Activated naive CD8-positive, alpha-beta T cell treated with anti-CD3 and anti-CD28 coated beads, Interleukin-2, amount 10 ng/mL, durations not matched to agents 7 days and 5 days (primary cell): ENCODE measurements around the gene BCL2L2. TPM values are rescaled to one million over a fixed set of nuclear protein-coding genes. Genes with fewer than 3 reads are reported as not detected.
A peak's percentile ranks its signal among the peaks of the same experiment; 100 is the strongest.
"Not testable (repeated sequence)": the region's sequence is repeated elsewhere in the genome, so short reads cannot be mapped to it uniquely, and the experiment has no call there.

Source experiments
- ATAC-seq: fragments of 150-1000 bp; cut with Tn5 transposase; one replicate; pipeline ENCODE4 v1.10.0; 2021; ENCODE audit warnings: low read depth, moderate library complexity
- POLR2A ChIA-PET: fragments of 350-600 bp; sonication (Branson Sonifier 250); formaldehyde crosslinking; loops from one replicate; lab custom pipeline; 2021; ENCODE audit warnings: antibody characterized with exemption; lab: Charles Lee
- DNase-seq: peaks from one replicate; pipeline ENCODE4 v3.0.0; 2021
- H3K27ac Mint-ChIP-seq: one replicate; pipeline ENCODE4 v1.8.0; 2022; ENCODE audit warnings: mild to moderate bottlenecking, mixed read lengths
- H3K27me3 Mint-ChIP-seq: one replicate; pipeline ENCODE4 v1.8.0; 2022; ENCODE audit warnings: mild to moderate bottlenecking, moderate library complexity, mixed read lengths
- H3K36me3 Mint-ChIP-seq: one replicate; pipeline ENCODE4 v1.8.0; 2021; ENCODE audit warnings: mild to moderate bottlenecking, mixed read lengths
- H3K4me1 Mint-ChIP-seq: one replicate; pipeline ENCODE4 v1.8.0; 2021; ENCODE audit warnings: mixed read lengths
- H3K4me3 Mint-ChIP-seq: one replicate; pipeline ENCODE4 v1.8.0; 2022; ENCODE audit warnings: mild to moderate bottlenecking, moderate library complexity, mixed read lengths
- H3K9me3 Mint-ChIP-seq: one replicate; pipeline ENCODE4 v1.8.0; 2021; ENCODE audit warnings: mixed read lengths
- total RNA-seq, 2 experiments: library from RNA; stranded (reverse); gene quantifications; one replicate each; pipeline ENCODE4 v1.2.3, GENCODE V29; 2021

BCL2L2 gene
- total RNA-seq, 2 experiments from 2014 or later = 3.7 to 5.7 TPM

- no peaks in the 10 kb centered on the region for H3K27me3 Mint-ChIP-seq
- peaks cover 22% of the 10 kb centered on the region for H3K36me3 Mint-ChIP-seq
- ATAC-seq (no peak), DNase-seq (no peak)
- no peaks in the 10 kb centered on the region for H3K9me3 Mint-ChIP-seq
- POLR2A ChIA-PET = interaction anchor here (1.0 to 6.4 kb wide), 8 partner anchors 20 to 316 kb away, joined by 3 to 182 read pairs (median 18); partner anchors contain the start of genes ACIN1, C14orf119, CEBPE and HOMEZ
- peak overlapping the region; percentile 90 for H3K27ac Mint-ChIP-seq
- peaks cover 27% of the 10 kb centered on the region for H3K4me1 Mint-ChIP-seq
- peak overlapping the region; percentile 94 for H3K4me3 Mint-ChIP-seq
These were observed 16.2 kb downstream of the BCL2L2 start for GRCh38 chr14:23322568-23323517.

- Mint-ChIP-seq H3K27ac (no peak overlapping the region), H3K9me3 (no peaks in the 10 kb centered on the region), H3K4me3 (no peak overlapping the region), H3K36me3 (peaks cover 22% of the 10 kb centered on the region), H3K4me1 (peaks cover 29% of the 10 kb centered on the region), H3K27me3 (no peaks in the 10 kb centered on the region)
- ATAC-seq (no peak), DNase-seq (no peak)
- POLR2A ChIA-PET = interaction anchor here (1.1 to 6.4 kb wide), 2 partner anchors 22 to 56 kb away, joined by 3 to 182 read pairs; partner anchors contain the start of gene PPP1R3E
These were observed 17.3 kb downstream of the BCL2L2 start for GRCh38 chr14:23323838-23324454.

GRCh38 chr14:23324455-23324846 lies 17.8 kb downstream of the BCL2L2 start:
- Mint-ChIP-seq H3K4me1 (peaks cover 29% of the 10 kb centered on the region), H3K9me3 (no peaks in the 10 kb centered on the region), H3K36me3 (peaks cover 22% of the 10 kb centered on the region), H3K27ac (no peak overlapping the region), H3K4me3 (no peak overlapping the region), H3K27me3 (no peaks in the 10 kb centered on the region)
- POLR2A ChIA-PET = interaction anchor here (1.1 kb wide), 1 partner anchor 56 kb away, joined by 3 read pairs; no protein-coding TSS in a partner anchor
- ATAC-seq (no peak), DNase-seq (no peak)

DNA sequence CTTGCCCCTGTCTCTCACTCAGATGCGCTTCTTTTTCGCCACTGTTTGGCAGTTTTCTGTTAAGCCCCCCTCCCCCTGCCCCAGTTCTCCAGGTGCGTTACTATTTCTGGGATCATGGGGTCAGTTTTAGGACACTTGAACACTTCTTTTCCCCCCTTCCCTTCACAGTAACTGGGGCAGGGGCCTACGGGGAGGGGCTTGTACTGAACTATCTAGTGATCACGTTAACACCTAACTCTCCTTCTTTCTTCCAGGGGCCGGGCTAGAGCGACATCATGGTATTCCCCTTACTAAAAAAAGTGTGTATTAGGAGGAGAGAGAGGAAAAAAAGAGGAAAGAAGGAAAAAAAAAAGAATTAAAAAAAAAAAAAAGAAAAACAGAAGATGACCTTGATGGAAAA lies 18.4 kb downstream of the BCL2L2 start:
- H3K9me3 Mint-ChIP-seq = no peaks in the 10 kb centered on the region
- peaks cover 19% of the 10 kb centered on the region for H3K36me3 Mint-ChIP-seq
- no peak overlapping the region for H3K4me3 Mint-ChIP-seq
- H3K27me3 Mint-ChIP-seq = no peaks in the 10 kb centered on the region
- no peak overlapping the region for H3K27ac Mint-ChIP-seq
- POLR2A ChIA-PET = interaction anchor here (1.1 kb wide), 1 partner anchor 55 kb away, joined by 3 read pairs; no protein-coding TSS in a partner anchor
- peaks cover 24% of the 10 kb centered on the region for H3K4me1 Mint-ChIP-seq
- DNase-seq (no peak), ATAC-seq (no peak)

DNA sequence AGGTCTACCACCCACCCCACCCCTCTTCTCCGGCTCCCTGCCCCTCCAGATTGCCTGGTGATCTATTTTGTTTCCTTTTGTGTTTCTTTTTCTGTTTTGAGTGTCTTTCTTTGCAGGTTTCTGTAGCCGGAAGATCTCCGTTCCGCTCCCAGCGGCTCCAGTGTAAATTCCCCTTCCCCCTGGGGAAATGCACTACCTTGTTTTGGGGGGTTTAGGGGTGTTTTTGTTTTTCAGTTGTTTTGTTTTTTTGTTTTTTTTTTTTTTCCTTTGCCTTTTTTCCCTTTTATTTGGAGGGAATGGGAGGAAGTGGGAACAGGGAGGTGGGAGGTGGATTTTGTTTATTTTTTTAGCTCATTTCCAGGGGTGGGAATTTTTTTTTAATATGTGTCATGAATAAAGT lies 19.1 kb downstream of the BCL2L2 start:
- not testable (repeated sequence) for DNase-seq, ATAC-seq, H3K9me3 Mint-ChIP-seq, H3K27me3 Mint-ChIP-seq, H3K27ac Mint-ChIP-seq, H3K4me3 Mint-ChIP-seq
- Mint-ChIP-seq H3K4me1 (peaks cover 16% of the 10 kb centered on the region), H3K36me3 (peaks cover 19% of the 10 kb centered on the region)
- POLR2A ChIA-PET = interaction anchor here (2.2 kb wide), 1 partner anchor 54 kb away, joined by 11 read pairs; no protein-coding TSS in a partner anchor

DNA sequence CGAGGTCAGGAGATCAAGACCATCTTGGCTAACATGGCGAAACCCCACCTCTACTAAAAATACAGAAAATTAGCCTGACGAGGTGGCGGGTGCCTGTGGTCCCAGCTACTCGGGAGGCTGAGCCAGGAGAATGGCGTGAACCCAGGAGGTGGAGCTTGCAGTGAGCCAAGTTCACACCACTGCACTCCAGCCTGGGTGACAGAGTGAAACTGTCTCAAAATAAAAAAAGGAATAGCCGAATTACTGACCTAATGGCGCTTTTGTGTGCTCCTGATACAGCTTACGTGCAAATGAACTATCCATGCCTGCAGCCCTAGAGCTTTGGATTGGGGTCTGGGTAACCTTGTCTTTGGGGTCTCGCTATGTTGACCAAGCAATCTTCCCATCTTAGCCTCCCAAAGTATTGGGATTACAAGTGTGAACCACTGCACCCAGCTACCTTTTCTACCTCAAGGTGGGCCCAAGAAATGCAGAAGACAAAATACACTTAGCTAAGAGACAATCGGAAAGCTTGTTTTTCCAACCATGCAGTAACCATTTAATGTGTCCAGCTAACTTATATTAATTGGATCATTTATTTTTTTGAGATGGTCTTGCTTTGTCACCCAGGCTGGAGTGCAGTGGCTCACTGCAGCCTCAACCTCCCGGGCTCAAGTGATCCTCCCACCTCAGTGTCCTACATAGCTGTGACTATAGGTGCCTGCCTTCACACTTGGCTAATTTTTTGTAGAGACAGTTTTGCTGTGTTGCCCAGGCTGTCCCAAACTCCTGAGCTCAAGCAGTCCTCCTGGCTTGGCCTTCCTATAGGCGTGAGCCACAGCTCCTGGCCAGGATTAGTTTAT lies 20.1 kb downstream of the BCL2L2 start:
- no peak overlapping the region for H3K4me3 Mint-ChIP-seq
- POLR2A ChIA-PET = interaction anchor here (0.9 to 2.2 kb wide), 3 partner anchors 24 to 67 kb away, joined by 3 to 11 read pairs (median 3); partner anchors contain the start of gene PPP1R3E
- H3K27ac Mint-ChIP-seq = no peak overlapping the region
- ATAC-seq = no peak
- DNase-seq = no peak
- peaks cover 16% of the 10 kb centered on the region for H3K4me1 Mint-ChIP-seq
- H3K36me3 Mint-ChIP-seq = peaks cover 19% of the 10 kb centered on the region
- H3K9me3 Mint-ChIP-seq = no peaks in the 10 kb centered on the region
- no peaks in the 10 kb centered on the region for H3K27me3 Mint-ChIP-seq

DNA sequence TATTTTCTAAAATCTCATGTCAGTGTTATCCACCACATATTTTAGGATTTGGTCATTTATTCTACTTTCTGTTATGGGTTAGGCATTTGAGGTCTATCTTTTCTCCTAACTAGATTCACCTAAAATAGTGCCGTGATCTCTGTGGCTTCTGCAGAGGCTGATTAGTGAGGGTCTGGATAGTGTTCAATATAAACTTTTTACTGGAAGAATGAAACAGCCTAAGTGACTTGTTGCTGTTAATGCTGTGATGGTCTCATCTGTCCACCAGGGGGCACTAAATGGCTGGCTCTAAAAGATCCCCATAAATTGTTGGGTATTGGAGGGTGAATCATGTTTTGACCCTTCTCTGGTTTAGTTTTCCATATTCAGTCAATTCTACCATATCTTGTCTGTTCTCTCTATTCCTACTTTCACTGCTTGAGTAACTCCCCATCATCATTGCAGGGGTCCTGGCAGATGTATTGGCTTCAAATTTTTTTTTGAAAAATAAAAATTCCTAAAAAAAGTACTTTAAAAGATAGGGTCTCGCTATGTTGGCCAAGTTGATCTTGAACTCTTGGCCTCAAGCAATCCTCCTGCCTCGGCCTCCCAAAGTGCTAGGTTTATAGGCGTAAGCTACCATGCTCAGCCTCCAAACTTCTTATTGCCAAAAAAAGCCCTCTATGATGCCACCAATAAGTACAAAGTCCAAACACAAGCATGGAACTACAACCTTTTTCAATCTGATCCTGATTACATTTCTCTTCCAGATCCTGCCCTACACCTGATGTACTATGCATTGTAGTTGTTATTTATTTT lies 21.5 kb downstream of the BCL2L2 start:
- H3K27me3 Mint-ChIP-seq = no peaks in the 10 kb centered on the region
- no peaks in the 10 kb centered on the region for H3K9me3 Mint-ChIP-seq
- peak; percentile 66 for ATAC-seq
- no peak overlapping the region for H3K4me3 Mint-ChIP-seq
- POLR2A ChIA-PET = no interaction called here
- H3K4me1 Mint-ChIP-seq = peaks cover 7% of the 10 kb centered on the region
- peaks cover 13% of the 10 kb centered on the region for H3K36me3 Mint-ChIP-seq
- no peak for DNase-seq
- no peak overlapping the region for H3K27ac Mint-ChIP-seq

GRCh38 chr14:23335623-23336022 lies 29.0 kb downstream of the BCL2L2 start:
- Mint-ChIP-seq H3K27me3 (peaks cover 14% of the 10 kb centered on the region), H3K27ac (no peak overlapping the region), H3K36me3 (no peaks in the 10 kb centered on the region), H3K9me3 (peaks cover 3% of the 10 kb centered on the region), H3K4me1 (no peaks in the 10 kb centered on the region), H3K4me3 (no peak overlapping the region)
- ATAC-seq (no peak), DNase-seq (no peak)
- POLR2A ChIA-PET = no interaction called here

- H3K27me3 Mint-ChIP-seq = peaks cover 30% of the 10 kb centered on the region
- ATAC-seq (no peak), DNase-seq (no peak)
- no peaks in the 10 kb centered on the region for H3K4me1 Mint-ChIP-seq
- peaks cover 3% of the 10 kb centered on the region for H3K9me3 Mint-ChIP-seq
- H3K36me3 Mint-ChIP-seq = no peaks in the 10 kb centered on the region
- no peak overlapping the region for H3K27ac Mint-ChIP-seq
- no peak overlapping the region for H3K4me3 Mint-ChIP-seq
- POLR2A ChIA-PET = no interaction called here
These were observed 33.1 kb downstream of the BCL2L2 start for GRCh38 chr14:23339506-23340268.

GRCh38 chr14:23344481-23344880 lies 37.8 kb downstream of the BCL2L2 start:
- POLR2A ChIA-PET = no interaction called here
- peaks cover 25% of the 10 kb centered on the region for H3K27me3 Mint-ChIP-seq
- H3K4me1 Mint-ChIP-seq = no peaks in the 10 kb centered on the region
- no peak overlapping the region for H3K4me3 Mint-ChIP-seq
- ATAC-seq (no peak), DNase-seq (no peak)
- H3K27ac Mint-ChIP-seq = no peak overlapping the region
- H3K9me3 Mint-ChIP-seq = no peaks in the 10 kb centered on the region
- no peaks in the 10 kb centered on the region for H3K36me3 Mint-ChIP-seq

DNA sequence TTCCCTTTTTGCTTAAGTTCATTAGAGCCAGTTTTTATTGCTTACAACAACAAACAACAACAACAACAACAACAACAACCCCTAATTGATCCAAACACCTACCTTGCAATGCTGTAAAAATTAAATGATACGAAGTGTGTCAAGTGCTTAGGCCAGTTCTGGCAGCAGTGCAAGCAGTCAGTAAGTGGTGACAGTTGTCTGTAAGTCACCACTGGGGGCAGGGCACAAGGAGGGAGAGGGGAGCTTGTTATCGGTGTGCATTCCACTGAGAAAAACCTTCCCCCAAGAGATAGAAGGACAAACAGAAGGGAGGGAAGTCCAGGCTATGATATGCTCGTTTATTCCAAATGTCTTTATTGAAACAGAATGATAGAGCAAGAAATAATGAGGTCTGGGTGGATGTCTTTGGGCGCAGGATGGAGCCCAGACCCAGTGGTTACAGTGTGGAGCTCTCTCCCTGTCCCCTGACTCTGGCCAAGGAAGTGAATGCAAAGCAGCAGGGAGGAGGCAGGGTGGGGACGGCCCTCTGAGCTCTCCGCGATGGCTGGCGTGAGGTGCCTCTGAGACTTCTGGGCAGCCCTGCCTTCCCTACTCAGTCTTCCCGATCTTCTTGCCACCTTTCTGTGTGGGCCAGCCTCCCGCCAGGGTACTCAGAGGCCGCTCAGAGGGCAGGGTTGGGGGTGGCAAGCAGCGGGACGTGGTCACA lies 39.5 kb downstream of the BCL2L2 start:
- Mint-ChIP-seq H3K36me3 (peaks cover under 1% of the 10 kb centered on the region), H3K27ac (no peak overlapping the region), H3K9me3 (no peaks in the 10 kb centered on the region), H3K27me3 (peaks cover 24% of the 10 kb centered on the region), H3K4me1 (peaks cover under 1% of the 10 kb centered on the region), H3K4me3 (no peak overlapping the region)
- POLR2A ChIA-PET = interaction anchor here (0.6 kb wide), 1 partner anchor 54 kb away, joined by 3 read pairs; no protein-coding TSS in a partner anchor
- no peak for DNase-seq
- ATAC-seq = no peak
